Measurements from ENCODE around the gene PGLYRP2.

The PGLYRP2 gene

GRCh38 chr19:15426485-15427349 lies 52.6 kb downstream of the PGLYRP2 start:
- TF ChIP-seq, protein P1, sequence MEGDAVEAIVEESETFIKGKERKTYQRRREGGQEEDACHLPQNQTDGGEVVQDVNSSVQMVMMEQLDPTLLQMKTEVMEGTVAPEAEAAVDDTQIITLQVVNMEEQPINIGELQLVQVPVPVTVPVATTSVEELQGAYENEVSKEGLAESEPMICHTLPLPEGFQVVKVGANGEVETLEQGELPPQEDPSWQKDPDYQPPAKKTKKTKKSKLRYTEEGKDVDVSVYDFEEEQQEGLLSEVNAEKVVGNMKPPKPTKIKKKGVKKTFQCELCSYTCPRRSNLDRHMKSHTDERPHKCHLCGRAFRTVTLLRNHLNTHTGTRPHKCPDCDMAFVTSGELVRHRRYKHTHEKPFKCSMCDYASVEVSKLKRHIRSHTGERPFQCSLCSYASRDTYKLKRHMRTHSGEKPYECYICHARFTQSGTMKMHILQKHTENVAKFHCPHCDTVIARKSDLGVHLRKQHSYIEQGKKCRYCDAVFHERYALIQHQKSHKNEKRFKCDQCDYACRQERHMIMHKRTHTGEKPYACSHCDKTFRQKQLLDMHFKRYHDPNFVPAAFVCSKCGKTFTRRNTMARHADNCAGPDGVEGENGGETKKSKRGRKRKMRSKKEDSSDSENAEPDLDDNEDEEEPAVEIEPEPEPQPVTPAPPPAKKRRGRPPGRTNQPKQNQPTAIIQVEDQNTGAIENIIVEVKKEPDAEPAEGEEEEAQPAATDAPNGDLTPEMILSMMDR (conservative IDR thresholded peaks at IDR 0.05; ENCODE audit: low read depth), result no peak
- POLR2A ChIA-PET (ENCODE audit: low non-redundant PET), result no interaction called here

GRCh38 chr19:15425321-15425950 lies 53.9 kb downstream of the PGLYRP2 start:
- TF ChIP-seq, protein P1 (conservative IDR thresholded peaks at IDR 0.05; ENCODE audit: low read depth), result no peak
- no peak overlapping the region for H3K27ac ChIP-seq
- no peak for DNase-seq (ENCODE audit: low spot score)
- POLR2A ChIA-PET (ENCODE audit: low non-redundant PET), result no interaction called here
- CTCF ChIA-PET, result no interaction called here

More at GRCh38 chr19:15426485-15427349, 52.6 kb downstream of the PGLYRP2 start:
- CTCF ChIA-PET, result no interaction called here
- no peak for DNase-seq (ENCODE audit: low spot score)
- no peak overlapping the region; the same call in 1 of the 2 replicates for H3K27ac ChIP-seq

DNA sequence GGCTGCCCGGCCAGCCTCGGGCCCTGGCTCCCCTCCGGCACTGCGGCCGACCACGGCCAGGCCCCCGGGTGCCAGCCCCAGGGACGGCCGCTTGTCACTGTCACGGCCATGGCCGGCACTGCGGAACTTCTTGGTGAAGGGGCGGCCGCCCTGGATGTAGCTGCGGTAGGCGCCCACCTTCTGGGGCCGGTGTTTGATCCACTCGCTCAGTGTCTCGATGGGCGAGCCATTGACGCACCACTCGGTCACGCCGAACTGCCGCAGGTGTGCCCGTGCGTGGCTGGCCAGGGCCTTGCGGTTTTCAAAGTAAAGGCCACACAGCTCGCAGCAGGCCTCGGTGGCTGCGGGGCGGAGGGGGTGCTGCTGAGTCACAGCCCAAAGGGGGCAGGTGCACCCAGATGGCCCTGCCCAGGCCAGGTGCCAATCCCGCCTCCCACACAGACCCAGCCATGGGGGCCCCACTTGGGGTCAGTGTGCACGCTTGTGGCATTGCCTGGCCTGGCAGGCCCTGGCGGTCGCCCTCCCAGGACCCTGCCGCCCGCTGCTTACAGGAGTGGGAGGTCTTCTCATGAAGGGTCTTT lies 54.5 kb downstream of the PGLYRP2 start:
- DNase-seq (ENCODE audit: low spot score), result no peak
- H3K27ac ChIP-seq, result no peak overlapping the region
- ChIA-PET POLR2A (ENCODE audit: low non-redundant PET) (no interaction called here), CTCF (no interaction called here)
- TF ChIP-seq, protein P1 (conservative IDR thresholded peaks at IDR 0.05; ENCODE audit: low read depth), result no peak

DNA sequence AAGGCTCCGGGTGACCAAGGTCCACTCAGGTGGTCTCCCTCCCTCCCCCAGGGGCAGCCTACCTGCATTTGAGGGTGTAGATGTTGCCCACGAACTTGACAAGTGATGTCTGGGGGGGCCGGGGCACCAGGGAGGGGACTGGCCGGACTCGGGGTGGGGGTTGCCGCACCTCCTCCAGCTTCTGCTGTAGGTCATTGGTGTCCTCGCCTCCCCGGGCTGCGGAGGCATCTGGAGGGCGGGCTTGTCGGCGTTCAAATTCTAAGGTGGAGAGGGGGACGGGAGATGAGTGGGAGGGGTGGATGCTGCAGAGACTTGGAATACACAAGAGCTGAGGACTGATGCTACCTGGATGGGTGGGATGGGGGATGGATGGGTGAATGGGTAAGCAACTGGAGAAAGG lies 55.2 kb downstream of the PGLYRP2 start:
- ChIA-PET CTCF (no interaction called here), POLR2A (ENCODE audit: low non-redundant PET) (no interaction called here)
- DNase-seq (ENCODE audit: low spot score), result no peak
- H3K27ac ChIP-seq, result no peak overlapping the region
- TF ChIP-seq, protein P1 (conservative IDR thresholded peaks at IDR 0.05; ENCODE audit: low read depth), result no peak

DNA sequence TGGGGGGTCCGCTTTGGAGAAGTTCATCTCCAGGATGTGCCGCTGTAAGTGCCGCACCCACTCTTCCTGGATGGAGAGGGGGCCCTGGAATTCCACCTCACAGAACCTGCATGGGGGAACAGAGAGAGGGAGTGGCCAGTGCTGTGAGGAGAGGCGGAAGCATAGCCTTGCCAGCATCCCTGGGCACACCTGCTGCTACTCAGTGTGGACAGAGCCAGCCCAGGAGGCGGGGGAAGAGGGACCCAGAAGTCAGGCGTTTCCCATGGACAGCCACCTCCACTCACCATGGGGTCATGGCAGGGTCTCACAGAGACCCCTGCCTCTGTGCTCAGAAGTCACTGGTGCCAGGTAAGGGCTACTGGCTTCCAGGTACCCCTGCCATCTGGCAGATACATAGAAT lies 56.2 kb downstream of the PGLYRP2 start:
- TF ChIP-seq, protein P1 (conservative IDR thresholded peaks at IDR 0.05; ENCODE audit: low read depth), result no peak
- DNase-seq (ENCODE audit: low spot score), result no peak
- ChIA-PET CTCF (interaction anchor here (1.2 kb wide), 1 partner anchor 142 kb away, joined by 4 read pairs; no protein-coding TSS in a partner anchor), POLR2A (ENCODE audit: low non-redundant PET) (no interaction called here)
- no peak overlapping the region for H3K27ac ChIP-seq

DNA sequence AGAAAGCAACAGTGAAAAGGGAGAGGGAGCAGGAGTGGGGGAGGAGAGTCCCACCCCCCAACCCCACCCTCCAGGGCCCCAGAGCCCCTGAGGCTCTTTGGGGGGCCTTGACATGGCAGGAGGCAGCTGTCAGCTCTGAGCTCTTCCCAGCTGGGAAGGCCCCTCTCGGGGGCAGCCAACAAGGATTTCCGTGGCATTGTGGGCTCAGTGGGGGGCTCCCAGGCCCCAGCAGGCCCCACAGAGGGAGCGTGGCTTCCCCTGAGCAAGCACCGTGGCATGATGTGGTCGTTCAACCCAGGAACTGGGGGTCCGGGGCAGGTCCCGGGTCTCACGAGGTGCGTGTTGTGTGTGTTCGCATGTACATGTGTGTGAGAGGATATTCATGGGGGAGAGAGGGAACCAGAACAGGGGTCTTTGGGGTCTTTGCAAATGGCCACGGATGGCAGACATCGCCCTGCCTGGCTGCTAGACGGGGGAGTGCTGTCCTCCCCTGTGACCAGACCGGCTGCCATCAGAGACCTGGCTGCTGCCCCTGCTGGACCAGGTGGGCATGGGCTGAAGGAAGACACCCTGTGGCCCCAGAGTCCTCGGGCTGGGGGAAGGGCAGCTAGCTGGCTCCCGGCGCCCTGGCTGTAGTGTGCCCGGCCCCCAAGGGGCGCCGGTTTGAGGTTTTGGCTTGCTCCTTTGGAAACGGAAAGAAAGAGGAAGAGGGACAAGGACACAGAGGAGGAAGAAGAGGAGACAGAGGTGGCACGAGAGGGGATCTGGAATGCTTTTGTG lies 56.8 kb downstream of the PGLYRP2 start:
- no peak for DNase-seq (ENCODE audit: low spot score)
- POLR2A ChIA-PET (ENCODE audit: low non-redundant PET), result no interaction called here
- CTCF ChIA-PET, result interaction anchor here (0.6 to 1.2 kb wide), 3 partner anchors 134 to 246 kb away, joined by 3 to 4 read pairs (median 3); no protein-coding TSS in a partner anchor
- peak overlapping the region; percentile 43 for H3K27ac ChIP-seq
- TF ChIP-seq, protein P1 (conservative IDR thresholded peaks at IDR 0.05; ENCODE audit: low read depth), result no peak
